VCaP (cell line): ENCODE results near the gene TEFM.
"Not testable (repeated sequence)": the region's sequence is repeated elsewhere in the genome, so short reads cannot be mapped to it uniquely, and the experiment has no call there.

Experiments used
- H3K27ac ChIP-seq: fragments of 450-650 bp; 2 replicates; pipeline ENCODE4 v1.5.1; 2017
- TF ChIP-seq, protein P1 (sequence below): fragments of 450-650 bp; conservative IDR thresholded peaks from 2 replicates; pipeline ENCODE4 v1.5.1; 2017; ENCODE audit warnings: mild to moderate bottlenecking, moderate library complexity

Gene TEFM

GRCh38 chr17:30942308-30943079, 36.5 kb upstream of the TEFM start:
- TF ChIP-seq, protein P1, sequence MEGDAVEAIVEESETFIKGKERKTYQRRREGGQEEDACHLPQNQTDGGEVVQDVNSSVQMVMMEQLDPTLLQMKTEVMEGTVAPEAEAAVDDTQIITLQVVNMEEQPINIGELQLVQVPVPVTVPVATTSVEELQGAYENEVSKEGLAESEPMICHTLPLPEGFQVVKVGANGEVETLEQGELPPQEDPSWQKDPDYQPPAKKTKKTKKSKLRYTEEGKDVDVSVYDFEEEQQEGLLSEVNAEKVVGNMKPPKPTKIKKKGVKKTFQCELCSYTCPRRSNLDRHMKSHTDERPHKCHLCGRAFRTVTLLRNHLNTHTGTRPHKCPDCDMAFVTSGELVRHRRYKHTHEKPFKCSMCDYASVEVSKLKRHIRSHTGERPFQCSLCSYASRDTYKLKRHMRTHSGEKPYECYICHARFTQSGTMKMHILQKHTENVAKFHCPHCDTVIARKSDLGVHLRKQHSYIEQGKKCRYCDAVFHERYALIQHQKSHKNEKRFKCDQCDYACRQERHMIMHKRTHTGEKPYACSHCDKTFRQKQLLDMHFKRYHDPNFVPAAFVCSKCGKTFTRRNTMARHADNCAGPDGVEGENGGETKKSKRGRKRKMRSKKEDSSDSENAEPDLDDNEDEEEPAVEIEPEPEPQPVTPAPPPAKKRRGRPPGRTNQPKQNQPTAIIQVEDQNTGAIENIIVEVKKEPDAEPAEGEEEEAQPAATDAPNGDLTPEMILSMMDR = no peak
- H3K27ac ChIP-seq = no peak overlapping the region

DNA sequence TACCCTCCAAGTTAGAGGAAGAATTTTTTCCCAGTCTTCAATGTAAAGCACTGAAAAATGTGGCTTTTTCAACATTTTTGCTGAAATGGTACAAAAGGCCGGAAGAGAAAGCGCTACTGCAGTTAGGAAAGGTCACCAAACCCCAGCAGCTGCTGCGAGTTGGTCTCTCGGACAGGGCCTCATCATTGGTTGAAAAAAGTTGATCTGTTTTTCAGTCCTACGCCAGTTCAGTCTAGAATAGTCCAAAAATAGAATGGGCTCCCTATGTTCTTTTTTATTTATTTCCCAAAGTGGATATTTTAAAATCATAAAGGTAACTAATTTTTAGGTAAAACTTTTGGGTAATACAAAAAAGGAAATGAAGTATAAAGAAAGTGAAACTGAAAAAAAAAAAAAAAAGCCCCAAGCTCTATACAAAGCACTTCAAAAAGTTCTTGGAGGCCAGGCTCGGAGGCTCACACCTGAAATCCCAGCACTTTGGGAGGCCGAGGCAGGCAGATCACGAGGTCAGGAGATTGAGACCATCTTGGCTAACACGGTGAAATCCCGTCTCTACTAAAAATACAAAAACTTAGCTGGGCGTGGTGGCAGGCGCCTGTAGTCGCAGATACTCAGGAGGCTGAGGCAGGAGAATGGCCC, 33.1 kb upstream of the TEFM start:
- no peak overlapping the region for H3K27ac ChIP-seq
- TF ChIP-seq, protein P1 = no peak

GRCh38 chr17:30933966-30934365, 27.9 kb upstream of the TEFM start:
- TF ChIP-seq, protein P1 = no peak
- H3K27ac ChIP-seq = no peak overlapping the region

GRCh38 chr17:30931582-30931981, 25.5 kb upstream of the TEFM start:
- H3K27ac ChIP-seq = not testable (repeated sequence)

DNA sequence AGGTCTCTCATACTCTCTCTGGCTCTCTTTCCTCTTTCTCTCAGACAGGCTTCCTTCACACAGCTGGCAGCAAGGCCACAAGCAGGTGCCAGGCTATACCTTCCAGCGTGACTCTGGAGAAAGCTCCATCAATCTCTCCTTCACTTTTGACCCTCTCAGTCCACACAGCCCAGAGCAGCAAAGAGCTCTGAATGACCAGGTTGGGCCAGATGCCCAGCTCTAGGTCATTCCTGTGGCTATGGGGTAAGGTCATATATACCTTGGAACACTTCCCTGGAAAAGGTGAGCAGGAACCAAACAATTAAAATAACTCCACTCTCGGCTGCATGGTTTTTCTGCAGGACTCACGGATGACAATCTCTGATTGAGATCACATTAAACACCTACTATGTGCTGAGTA, 24.5 kb upstream of the TEFM start:
- TF ChIP-seq, protein P1 = no peak
- no peak overlapping the region for H3K27ac ChIP-seq

- H3K27ac ChIP-seq = not testable (repeated sequence)
Observed at GRCh38 chr17:30929861-30930260, 23.8 kb upstream of the TEFM start.

DNA sequence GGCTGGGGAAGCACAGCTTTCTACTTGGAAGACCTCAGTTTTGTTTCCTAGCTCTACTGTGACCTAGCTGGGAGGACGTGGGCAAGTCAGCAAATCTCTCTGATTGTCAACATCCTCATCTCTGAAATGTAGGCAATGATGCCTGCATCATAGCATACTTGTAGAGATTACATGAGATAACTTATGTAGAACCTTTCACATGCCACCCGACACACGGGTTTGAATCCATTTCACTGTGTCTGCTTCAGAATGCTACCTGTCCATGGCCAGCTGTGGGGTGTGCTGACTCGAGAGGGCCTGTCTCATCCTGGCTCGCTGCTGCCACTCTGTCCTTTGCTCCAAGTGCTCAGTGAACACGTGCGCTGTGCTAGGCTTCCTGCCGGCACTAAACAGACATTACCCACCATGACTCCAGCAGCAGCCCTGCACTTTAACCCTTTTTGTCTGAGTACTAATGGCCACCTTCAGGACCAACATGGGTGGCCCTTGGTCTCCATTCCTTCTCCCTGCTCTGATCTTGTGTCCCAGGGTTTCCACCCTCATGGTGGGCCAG, 23.1 kb upstream of the TEFM start:
- TF ChIP-seq, protein P1 = no peak

GRCh38 chr17:30928584-30928983, 22.5 kb upstream of the TEFM start:
- TF ChIP-seq, protein P1 = no peak
- H3K27ac ChIP-seq = no peak overlapping the region

More for the DNA sequence above, 23.1 kb upstream of the TEFM start:
- H3K27ac ChIP-seq = no peak overlapping the region
